Thoracic aorta (tissue), 2 donors: ENCODE data around the gene OR5AS1. TPM values are rescaled to one million over a fixed set of nuclear protein-coding genes. Genes with fewer than 3 reads are reported as not detected.
"Not testable (repeated sequence)": the region's sequence is repeated elsewhere in the genome, so short reads cannot be mapped to it uniquely, and the experiment has no call there.

Experiments
- ATAC-seq: fragments of 150-250 bp; one replicate; pipeline ENCODE4 v1.8.0; 2017; ENCODE audit warnings: low read depth; ENCODE audit not compliant: insufficient number of reproducible peaks, low FRiP score
- DNase-seq: peaks from one replicate; pipeline ENCODE4 v3.0.0-alpha.2; 2020; ENCODE audit warnings: low spot score
- H3K27ac ChIP-seq, 2 donors: fragments of 200-600 bp; sonication (generic); 1 replicate in 1 of 2; 2 replicates in 1 of 2; pipeline ENCODE4 v1.5.1; 2016; ENCODE audit warnings: mild to moderate bottlenecking in 2 of 2, moderate library complexity in 2 of 2
- H3K27me3 ChIP-seq: fragments of 200-600 bp; sonication (generic); replicated peaks from 2 replicates; pipeline ENCODE4 v1.6.0; 2016; ENCODE audit warnings: mild to moderate bottlenecking; ENCODE audit not compliant: insufficient read depth
- H3K36me3 ChIP-seq: fragments of 200-600 bp; sonication (generic); one replicate; pipeline ENCODE4 v1.5.1; 2016
- H3K4me1 ChIP-seq, 2 donors: fragments of 200-600 bp; sonication (generic); 1 replicate in 1 of 2; 2 replicates in 1 of 2; pipeline versions ENCODE4 v1.5.1 to v1.6.0; 2016; ENCODE audit warnings: low read depth in 2 of 2, mild to moderate bottlenecking in 1 of 2; ENCODE audit not compliant: control insufficient read depth in 1 of 2
- H3K4me3 ChIP-seq: fragments of 200-600 bp; sonication (generic); 2 replicates; pipeline ENCODE4 v1.5.1; 2016; ENCODE audit warnings: mild to moderate bottlenecking
- H3K9me3 ChIP-seq: fragments of 200-600 bp; sonication (generic); 2 replicates; pipeline ENCODE4 v1.5.1; 2016
- total RNA-seq, 2 donors: library from RNA; depleted of rRNA; stranded (reverse); fragments of >200 nt; gene quantifications; one replicate each; pipeline versions ENCODE4 v1.1.0 to v1.2.3, GENCODE V29; 2016
- TF ChIP-seq, protein P1 (sequence below): fragments of 200-600 bp; sonication (generic); IDR thresholded peaks from one replicate; pipeline ENCODE4 v1.5.1; 2019; ENCODE audit warnings: antibody characterized with exemption

OR5AS1 gene
- total RNA-seq, 2 donors from 2014 or later, result not detected

GRCh38 chr11:56048480-56048879, 21.0 kb downstream of the OR5AS1 start:
- Histone ChIP-seq H3K27me3 (no peaks in the 10 kb centered on the region), H3K27ac (no peak overlapping the region), H3K4me1 (no peaks in the 10 kb centered on the region), H3K36me3 (no peaks in the 10 kb centered on the region), H3K4me3 (no peak overlapping the region), H3K9me3 (no peaks in the 10 kb centered on the region)
- ATAC-seq (no peak), DNase-seq (no peak)
- TF ChIP-seq, protein P1, sequence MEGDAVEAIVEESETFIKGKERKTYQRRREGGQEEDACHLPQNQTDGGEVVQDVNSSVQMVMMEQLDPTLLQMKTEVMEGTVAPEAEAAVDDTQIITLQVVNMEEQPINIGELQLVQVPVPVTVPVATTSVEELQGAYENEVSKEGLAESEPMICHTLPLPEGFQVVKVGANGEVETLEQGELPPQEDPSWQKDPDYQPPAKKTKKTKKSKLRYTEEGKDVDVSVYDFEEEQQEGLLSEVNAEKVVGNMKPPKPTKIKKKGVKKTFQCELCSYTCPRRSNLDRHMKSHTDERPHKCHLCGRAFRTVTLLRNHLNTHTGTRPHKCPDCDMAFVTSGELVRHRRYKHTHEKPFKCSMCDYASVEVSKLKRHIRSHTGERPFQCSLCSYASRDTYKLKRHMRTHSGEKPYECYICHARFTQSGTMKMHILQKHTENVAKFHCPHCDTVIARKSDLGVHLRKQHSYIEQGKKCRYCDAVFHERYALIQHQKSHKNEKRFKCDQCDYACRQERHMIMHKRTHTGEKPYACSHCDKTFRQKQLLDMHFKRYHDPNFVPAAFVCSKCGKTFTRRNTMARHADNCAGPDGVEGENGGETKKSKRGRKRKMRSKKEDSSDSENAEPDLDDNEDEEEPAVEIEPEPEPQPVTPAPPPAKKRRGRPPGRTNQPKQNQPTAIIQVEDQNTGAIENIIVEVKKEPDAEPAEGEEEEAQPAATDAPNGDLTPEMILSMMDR, result no peak

DNA sequence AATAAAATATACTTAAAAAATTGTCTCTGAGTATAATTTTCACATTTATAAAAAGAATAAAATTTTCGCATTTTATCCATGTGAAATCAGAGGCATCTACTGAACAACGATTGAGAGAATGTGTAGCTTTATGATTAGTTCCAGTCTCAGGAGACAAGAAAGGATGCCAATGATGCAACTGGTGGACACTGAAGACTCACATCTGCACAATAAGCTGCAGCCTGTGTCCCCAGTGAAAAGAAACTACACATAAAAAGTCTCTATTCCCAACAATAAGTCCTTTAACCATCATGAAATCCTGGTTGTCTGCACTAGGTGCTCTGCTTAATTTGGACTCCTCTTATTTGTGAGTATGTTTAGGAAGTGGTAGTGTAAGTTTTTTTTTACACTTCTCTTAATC, 22.0 kb downstream of the OR5AS1 start:
- TF ChIP-seq, protein P1, result no peak
- no peaks in the 10 kb centered on the region for H3K4me1 ChIP-seq
- no peaks in the 10 kb centered on the region for H3K27me3 ChIP-seq
- no peaks in the 10 kb centered on the region for H3K36me3 ChIP-seq
- DNase-seq, result no peak
- no peak overlapping the region for H3K4me3 ChIP-seq
- no peaks in the 10 kb centered on the region for H3K9me3 ChIP-seq
- no peak for ATAC-seq
- no peak overlapping the region for H3K27ac ChIP-seq

DNA sequence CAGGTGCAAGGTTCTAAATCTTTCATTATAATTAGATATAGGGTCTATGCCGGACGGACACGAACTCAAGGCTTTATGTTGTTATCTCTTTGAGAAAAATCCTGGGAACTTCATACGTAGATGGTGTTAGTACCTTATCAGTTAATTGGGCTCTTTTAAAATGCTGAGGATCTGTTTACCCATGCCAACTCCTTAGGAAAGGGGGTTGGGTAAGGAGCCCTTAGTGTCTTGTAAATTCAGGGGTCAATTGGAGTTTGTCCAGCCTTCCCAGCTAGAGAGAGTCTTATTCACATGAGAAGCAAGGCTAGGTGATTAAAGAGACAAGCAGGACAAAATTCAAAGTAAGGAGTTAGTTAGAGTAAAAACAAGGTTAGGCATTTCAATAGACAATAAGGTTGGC, 28.9 kb downstream of the OR5AS1 start:
- not testable (repeated sequence) for H3K27me3 ChIP-seq, H3K4me1 ChIP-seq, ATAC-seq, H3K27ac ChIP-seq, H3K4me3 ChIP-seq, H3K9me3 ChIP-seq, DNase-seq, H3K36me3 ChIP-seq

- not testable (repeated sequence) for ATAC-seq, H3K27me3 ChIP-seq, H3K4me3 ChIP-seq, H3K27ac ChIP-seq, H3K9me3 ChIP-seq, DNase-seq, H3K36me3 ChIP-seq, H3K4me1 ChIP-seq
Observed at GRCh38 chr11:56057661-56058237, 30.3 kb downstream of the OR5AS1 start.

GRCh38 chr11:56058260-56058780, 30.9 kb downstream of the OR5AS1 start:
- H3K27me3 ChIP-seq, H3K36me3 ChIP-seq, H3K4me3 ChIP-seq, DNase-seq, ATAC-seq, H3K9me3 ChIP-seq, H3K27ac ChIP-seq, H3K4me1 ChIP-seq: not testable (repeated sequence)

DNA sequence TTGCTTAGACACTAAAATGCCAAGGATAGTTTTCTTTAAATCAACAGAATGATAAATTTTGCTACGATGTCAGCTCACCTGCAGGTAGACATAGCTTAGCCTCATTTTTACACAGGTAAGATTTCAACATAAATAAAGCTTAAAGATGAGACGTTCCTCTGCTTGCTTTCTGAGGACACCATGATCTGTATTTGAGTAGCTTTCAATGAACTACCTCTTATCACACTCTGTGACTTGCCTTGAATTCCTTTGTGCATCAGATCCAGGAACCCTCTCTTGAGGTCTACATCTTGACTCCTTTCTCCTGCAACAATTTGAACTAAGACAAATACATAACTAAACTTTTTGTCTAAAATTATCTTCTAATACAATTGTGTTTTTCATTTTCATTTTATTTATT, 39.5 kb downstream of the OR5AS1 start:
- TF ChIP-seq, protein P1, result no peak
- ATAC-seq, result no peak

More for the DNA sequence above, 39.5 kb downstream of the OR5AS1 start:
- no peak overlapping the region for H3K4me3 ChIP-seq
- H3K4me1 ChIP-seq, result no peaks in the 10 kb centered on the region
- no peak overlapping the region for H3K27ac ChIP-seq
- no peaks in the 10 kb centered on the region for H3K27me3 ChIP-seq
- no peaks in the 10 kb centered on the region for H3K36me3 ChIP-seq
- H3K9me3 ChIP-seq, result no peaks in the 10 kb centered on the region
- no peak for DNase-seq

Other genes starting within 250 kb of the OR5AS1 start
- gene OR5D14, start 232.1 kb upstream of the OR5AS1 start, total RNA-seq, result not detected
- not detected for gene OR5L1, start 216.3 kb upstream of the OR5AS1 start, total RNA-seq
- not detected for gene OR5D18, start 208.0 kb upstream of the OR5AS1 start, total RNA-seq
- not detected for gene OR5L2, start 200.4 kb upstream of the OR5AS1 start, total RNA-seq
- gene OR5D16, start 188.9 kb upstream of the OR5AS1 start, total RNA-seq, result not detected
- gene TRIM51, start 144.4 kb upstream of the OR5AS1 start, total RNA-seq, result not detected
- gene OR5W2, start 113.1 kb upstream of the OR5AS1 start, total RNA-seq, result not detected
- not detected for gene OR5I1, start 91.3 kb upstream of the OR5AS1 start, total RNA-seq
- not detected for gene OR10AG1, start 57.7 kb upstream of the OR5AS1 start, total RNA-seq
- not detected for gene OR5F1, start 33.0 kb upstream of the OR5AS1 start, total RNA-seq
- gene OR8I2, start 65.7 kb downstream of the OR5AS1 start, total RNA-seq, result not detected
- not detected for gene OR8H2, start 76.0 kb downstream of the OR5AS1 start, total RNA-seq
- not detected for gene OR8H3, start 94.7 kb downstream of the OR5AS1 start, total RNA-seq
- not detected for gene OR8J3, start 112.5 kb downstream of the OR5AS1 start, total RNA-seq
- gene OR8K5, start 132.7 kb downstream of the OR5AS1 start, total RNA-seq, result not detected
- gene OR5J2, start 149.0 kb downstream of the OR5AS1 start, total RNA-seq, result not detected
- gene OR5T2, start 206.6 kb downstream of the OR5AS1 start, total RNA-seq, result not detected
- gene OR5T3, start 224.6 kb downstream of the OR5AS1 start, total RNA-seq, result not detected
- gene OR5T1, start 246.5 kb downstream of the OR5AS1 start, total RNA-seq, result not detected